ENCODE measurements around the gene CCDC179.

The CCDC179 gene

DNA sequence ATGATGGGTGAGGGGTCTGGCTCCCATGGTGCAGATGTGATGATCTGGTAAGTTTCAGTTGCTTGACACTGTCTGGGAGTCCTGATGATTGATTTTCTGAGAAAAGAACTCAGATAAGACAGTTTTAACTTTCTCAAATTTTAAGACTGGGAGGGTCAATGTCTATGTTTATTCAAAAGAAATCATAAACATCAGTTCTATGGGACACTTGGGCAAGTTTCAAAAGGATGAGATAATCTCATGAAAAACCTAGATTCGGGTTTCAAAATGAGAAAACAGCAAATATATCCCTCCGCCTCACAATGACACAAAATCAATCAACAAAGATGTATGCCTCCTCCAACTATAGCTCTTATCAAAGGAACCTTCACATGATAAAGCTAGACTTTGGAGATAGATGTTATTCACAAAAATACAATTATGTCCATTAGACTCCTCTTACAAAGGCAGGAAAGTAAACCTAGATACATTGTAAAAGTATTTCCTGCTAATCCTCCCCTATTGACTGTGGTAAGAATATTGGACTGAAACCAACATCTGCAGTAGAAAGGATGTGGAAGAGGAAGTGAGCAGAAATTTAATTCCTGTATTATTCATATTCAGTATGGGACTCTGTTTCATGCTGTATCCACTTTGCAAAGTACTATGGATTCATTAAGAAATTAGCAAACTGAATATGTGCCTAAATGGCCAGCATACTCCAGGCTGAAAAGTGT lies 52.3 kb downstream of the CCDC179 start:
- no peak for DNase-seq (ENCODE audit: low spot score)

DNA sequence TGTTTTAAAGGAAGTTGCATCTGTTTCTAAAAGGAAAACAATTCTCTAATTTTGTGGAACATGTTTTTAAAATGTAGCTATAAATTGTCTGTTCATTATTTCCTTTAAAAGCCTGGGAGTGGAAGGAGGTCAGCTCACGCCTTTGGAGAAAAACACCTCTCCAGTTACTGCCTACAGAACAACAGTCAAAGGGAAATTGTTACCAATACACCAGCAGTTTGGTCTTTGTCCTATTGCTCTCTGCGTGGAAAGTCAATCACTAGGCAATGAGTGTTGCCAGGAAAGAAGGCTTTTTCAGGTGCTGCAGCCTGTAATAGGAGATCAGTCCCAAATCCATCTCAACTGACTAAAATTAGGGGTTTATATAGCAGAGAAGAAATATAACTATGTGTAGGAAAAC lies 52.9 kb downstream of the CCDC179 start:
- no peak for DNase-seq (ENCODE audit: low spot score)

DNA sequence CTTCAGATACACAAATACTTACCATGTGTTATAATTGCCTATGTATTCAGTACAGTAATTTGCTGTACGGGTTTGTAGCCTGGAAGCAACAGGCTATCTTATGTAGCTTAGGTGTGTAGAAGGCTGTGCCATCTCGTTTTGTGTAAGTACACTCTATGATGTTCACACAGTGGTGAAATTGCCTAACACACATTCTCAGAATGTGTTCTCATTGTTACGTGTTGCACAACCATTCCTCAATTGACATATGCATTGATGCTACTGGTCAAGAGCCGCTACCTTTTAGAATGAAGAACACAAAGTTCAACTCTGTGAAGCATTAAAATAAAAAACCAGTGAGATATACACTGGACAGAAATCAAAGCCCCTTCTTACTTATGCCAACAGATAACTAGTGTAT lies 57.4 kb downstream of the CCDC179 start:
- no peak for DNase-seq (ENCODE audit: low spot score)

DNA sequence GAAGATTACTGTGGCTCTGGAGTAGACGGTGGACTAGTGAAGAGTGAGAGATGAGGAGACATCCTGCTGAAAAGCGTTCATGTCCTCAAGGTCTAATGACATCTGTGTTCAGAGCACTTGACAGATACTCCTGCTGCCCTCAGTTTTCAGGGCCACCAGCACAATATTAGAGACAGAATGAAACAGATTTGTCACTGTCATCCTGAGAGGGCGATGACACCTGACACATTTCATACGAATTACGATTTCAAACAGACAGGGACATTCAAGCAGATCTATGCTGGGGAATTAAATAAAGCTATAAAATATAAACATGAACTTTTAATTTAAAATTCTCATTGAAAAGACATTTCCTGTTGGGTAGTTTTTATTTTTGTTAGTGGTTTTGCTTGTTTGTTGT lies 59.8 kb downstream of the CCDC179 start:
- DNase-seq (ENCODE audit: low spot score) = no peak

DNA sequence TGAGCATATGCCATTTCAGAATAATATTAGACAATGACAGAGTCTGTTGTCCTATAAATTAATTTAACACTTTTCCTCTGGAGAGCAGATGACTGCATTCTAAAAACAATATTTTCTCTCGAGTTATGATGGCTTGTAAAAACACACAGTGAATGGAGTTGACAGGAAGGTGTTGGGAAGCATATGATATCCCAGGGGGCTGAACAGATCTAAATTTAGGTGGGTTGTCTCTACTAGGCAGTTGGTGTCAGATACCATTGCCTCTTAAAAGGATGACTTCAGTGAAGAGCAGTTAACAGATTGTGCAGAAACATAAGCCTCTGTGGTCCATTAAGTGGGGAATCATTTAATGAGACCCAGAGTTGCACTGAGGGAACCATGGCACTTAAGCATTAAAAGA lies 61.4 kb downstream of the CCDC179 start:
- DNase-seq (ENCODE audit: low spot score) = no peak

DNA sequence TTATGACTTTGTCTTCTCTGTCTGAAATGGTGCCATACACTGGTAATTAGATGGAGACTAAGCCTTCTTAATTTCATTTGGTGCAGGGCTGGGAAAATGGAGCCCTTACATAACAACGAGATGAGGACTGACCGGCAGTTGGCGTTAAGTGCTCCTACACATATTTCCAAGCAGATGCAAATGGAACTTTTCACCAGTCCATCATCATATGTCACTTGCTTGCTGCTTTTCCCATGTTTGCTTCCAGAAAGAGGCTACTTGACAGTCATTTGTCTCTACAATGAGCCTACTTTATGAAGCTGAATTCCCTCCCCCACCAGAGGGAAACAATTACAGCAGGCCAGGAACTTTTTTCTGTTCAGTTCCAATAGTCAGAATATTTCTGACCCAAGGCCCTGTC lies 63.2 kb downstream of the CCDC179 start:
- DNase-seq (ENCODE audit: low spot score) = no peak
